Measurements from ENCODE around the gene EFNA2. TPM values are rescaled to one million over a fixed set of nuclear protein-coding genes. Genes with fewer than 3 reads are reported as not detected.
"Not testable (repeated sequence)": the region's sequence is repeated elsewhere in the genome, so short reads cannot be mapped to it uniquely, and the experiment has no call there.

EFNA2 gene
- total RNA-seq, 1 donor from 2014 or later, result not detected

DNA sequence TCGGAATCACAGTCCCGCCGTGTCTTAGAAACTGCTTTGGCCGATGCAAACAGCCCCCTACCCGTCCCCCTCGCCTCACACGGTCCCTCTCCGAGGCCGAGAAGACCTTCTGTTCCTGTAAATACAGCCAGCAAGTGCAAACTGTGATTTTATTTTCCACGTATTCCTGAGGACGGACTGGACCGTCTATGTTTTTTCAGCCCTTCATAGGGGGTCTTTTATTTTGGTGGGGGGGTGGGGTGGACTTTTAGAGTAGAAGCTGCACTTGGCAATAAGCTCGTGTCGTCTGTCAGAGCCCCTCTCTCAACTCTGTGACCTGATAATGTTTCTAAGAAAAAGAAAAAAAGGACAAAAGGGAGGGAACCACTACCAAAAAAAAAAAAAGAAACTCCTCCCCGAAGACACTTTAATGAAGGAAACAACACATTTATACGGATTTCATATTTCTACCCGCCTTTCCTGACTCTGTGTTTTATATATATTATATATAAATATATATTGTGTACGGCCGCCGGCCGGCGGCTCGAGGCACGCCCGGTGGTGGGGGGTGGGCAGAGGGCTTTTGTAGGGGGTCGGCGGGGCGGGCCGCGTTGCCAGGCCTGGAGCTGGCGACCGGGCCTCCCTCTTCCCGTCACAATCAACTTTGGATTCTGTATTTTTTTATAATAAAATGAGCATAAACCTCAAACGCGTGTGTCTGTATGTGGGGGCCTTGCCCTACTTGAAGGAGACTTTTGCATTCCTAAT is 15.2 kb downstream of the EFNA2 start:
- H3K9me3 Mint-ChIP-seq, result no peaks in the 10 kb centered on the region
- intact Hi-C loops (cut with micrococcal nuclease), result no loop called here
- DNase-seq (no peak), ATAC-seq (ENCODE audit: low read depth) (no peak)
- ChIA-PET POLR2A (interaction anchor here (0.6 kb wide), 1 partner anchor 49 kb away, joined by 7 read pairs; no protein-coding TSS in a partner anchor), CTCF (interaction anchor here (0.6 kb wide), 1 partner anchor 45 kb away, joined by 3 read pairs; no protein-coding TSS in a partner anchor)
- no peaks in the 10 kb centered on the region for H3K27me3 Mint-ChIP-seq
- no peak overlapping the region for H3K4me3 Mint-ChIP-seq
- H3K4me1 Mint-ChIP-seq, result peaks cover 2% of the 10 kb centered on the region
- TF ChIP-seq, protein P1, sequence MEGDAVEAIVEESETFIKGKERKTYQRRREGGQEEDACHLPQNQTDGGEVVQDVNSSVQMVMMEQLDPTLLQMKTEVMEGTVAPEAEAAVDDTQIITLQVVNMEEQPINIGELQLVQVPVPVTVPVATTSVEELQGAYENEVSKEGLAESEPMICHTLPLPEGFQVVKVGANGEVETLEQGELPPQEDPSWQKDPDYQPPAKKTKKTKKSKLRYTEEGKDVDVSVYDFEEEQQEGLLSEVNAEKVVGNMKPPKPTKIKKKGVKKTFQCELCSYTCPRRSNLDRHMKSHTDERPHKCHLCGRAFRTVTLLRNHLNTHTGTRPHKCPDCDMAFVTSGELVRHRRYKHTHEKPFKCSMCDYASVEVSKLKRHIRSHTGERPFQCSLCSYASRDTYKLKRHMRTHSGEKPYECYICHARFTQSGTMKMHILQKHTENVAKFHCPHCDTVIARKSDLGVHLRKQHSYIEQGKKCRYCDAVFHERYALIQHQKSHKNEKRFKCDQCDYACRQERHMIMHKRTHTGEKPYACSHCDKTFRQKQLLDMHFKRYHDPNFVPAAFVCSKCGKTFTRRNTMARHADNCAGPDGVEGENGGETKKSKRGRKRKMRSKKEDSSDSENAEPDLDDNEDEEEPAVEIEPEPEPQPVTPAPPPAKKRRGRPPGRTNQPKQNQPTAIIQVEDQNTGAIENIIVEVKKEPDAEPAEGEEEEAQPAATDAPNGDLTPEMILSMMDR (IDR thresholded peaks at IDR 0.05), result no peak
- H3K27ac Mint-ChIP-seq, result no peak overlapping the region
- no peaks in the 10 kb centered on the region for H3K36me3 Mint-ChIP-seq (ENCODE audit: low read depth)

DNA sequence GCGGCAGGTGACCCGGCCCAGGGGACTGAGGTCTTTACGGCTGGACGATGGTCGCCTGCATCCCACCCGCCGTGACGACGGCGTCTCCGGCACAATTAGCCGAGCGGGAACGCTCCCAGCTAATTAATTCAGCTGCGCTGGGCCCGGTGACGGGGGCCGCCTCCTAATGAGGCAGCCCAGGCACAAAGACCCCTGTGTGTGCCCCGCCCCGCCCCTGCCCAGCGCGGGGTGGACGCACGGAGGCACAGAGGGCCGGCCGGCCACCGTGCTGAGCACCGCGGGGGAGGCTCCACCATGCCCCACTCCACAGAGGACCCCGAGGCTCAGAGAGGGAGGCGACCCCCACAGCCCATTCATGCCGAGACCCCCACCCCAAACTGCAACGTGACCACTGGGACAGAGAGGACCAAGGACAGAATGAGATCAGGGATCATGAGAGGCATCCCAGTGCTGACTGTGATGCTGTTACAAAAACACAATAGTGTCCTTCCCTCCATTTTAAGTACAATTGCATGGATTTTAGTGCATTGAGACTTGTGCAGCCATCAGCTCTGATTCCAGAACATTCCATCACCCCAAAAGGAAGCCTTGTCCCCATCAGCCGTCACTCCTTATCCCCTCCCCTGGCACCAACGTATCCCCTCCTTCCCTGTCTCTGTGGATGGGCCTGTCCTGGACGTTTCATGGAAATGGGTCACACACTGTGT is 17.0 kb downstream of the EFNA2 start:
- no peak overlapping the region for H3K27ac Mint-ChIP-seq
- DNase-seq, result no peak
- H3K4me3 Mint-ChIP-seq, result no peak overlapping the region
- TF ChIP-seq, protein P1 (IDR thresholded peaks at IDR 0.05), result no peak
- CTCF ChIA-PET, result no interaction called here
- ATAC-seq (ENCODE audit: low read depth), result no peak
- intact Hi-C loops (cut with micrococcal nuclease), result no loop called here
- POLR2A ChIA-PET, result no interaction called here
- H3K9me3 Mint-ChIP-seq, result no peaks in the 10 kb centered on the region
- H3K4me1 Mint-ChIP-seq, result peaks cover 2% of the 10 kb centered on the region
- H3K36me3 Mint-ChIP-seq (ENCODE audit: low read depth), result no peaks in the 10 kb centered on the region
- H3K27me3 Mint-ChIP-seq, result no peaks in the 10 kb centered on the region

DNA sequence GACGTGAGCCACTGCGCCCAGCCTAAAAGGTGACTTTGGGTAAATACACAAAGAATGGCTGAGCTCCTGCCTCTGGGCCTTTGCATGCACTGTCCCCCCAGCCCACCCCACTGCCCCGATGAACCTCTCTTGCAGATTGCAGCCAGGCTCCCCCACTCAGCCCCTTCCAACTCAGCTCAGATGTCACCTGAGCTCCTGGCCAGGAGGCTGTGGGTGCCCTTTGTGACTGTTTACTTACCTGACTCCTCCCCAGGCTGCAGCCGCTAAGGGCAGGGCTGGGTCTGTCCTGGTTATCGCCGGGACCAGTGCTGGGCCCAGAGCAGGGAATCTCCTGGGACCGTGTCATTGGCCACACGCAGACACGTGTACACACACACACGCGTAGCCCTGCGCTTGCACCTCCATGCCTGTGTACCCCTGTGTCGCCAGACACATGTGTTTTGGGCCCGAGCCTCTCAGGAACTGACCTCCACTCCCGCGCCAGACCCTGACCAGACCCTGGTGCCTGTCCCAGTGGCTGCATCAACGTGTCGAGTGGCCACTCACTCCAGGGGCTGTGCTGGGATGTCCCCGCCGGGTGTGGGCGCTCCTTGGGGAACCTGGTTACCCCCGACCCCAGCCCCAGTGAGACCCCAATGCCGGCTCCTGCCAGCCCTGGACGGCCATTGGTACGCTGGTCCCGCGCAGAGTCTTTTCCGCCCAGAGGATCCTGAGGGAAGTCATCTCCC is 18.7 kb downstream of the EFNA2 start:
- Mint-ChIP-seq H3K27me3 (no peaks in the 10 kb centered on the region), H3K36me3 (ENCODE audit: low read depth) (no peaks in the 10 kb centered on the region), H3K4me3 (no peak overlapping the region), H3K9me3 (no peaks in the 10 kb centered on the region), H3K27ac (no peak overlapping the region), H3K4me1 (peaks cover 2% of the 10 kb centered on the region)
- ChIA-PET POLR2A (no interaction called here), CTCF (no interaction called here)
- TF ChIP-seq, protein P1 (IDR thresholded peaks at IDR 0.05), result no peak
- DNase-seq, result no peak
- no peak for ATAC-seq (ENCODE audit: low read depth)
- intact Hi-C loops (cut with micrococcal nuclease), result no loop called here

DNA sequence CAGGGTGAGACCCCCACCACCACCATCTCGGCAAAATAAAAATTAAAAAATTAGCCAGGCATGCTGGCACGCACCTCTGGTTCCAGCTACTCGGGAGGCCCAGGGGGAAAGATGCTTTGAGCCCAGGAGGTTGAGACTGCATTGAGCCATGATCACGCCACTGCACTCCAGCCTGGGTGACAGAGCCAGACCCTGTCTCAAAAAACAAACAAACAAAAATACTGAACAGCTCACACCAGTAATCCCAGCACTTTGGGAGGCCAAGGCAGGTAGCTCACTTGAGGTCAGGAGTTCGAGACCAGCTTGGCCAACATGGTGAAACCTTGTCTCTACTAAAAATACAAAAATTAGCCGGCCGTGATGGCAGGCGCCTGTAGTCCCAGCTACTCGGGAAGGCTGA is 19.7 kb downstream of the EFNA2 start:
- intact Hi-C loops (cut with micrococcal nuclease); H3K27ac Mint-ChIP-seq; DNase-seq; H3K4me1 Mint-ChIP-seq; H3K4me3 Mint-ChIP-seq; H3K27me3 Mint-ChIP-seq; H3K9me3 Mint-ChIP-seq; ATAC-seq (ENCODE audit: low read depth); H3K36me3 Mint-ChIP-seq (ENCODE audit: low read depth): not testable (repeated sequence)
- ChIA-PET POLR2A (interaction anchor here (0.7 kb wide), 1 partner anchor 566 kb away, joined by 4 read pairs; no protein-coding TSS in a partner anchor), CTCF (interaction anchor here (0.7 kb wide), 1 partner anchor 50 kb away, joined by 3 read pairs; a partner anchor contains a TSS)

DNA sequence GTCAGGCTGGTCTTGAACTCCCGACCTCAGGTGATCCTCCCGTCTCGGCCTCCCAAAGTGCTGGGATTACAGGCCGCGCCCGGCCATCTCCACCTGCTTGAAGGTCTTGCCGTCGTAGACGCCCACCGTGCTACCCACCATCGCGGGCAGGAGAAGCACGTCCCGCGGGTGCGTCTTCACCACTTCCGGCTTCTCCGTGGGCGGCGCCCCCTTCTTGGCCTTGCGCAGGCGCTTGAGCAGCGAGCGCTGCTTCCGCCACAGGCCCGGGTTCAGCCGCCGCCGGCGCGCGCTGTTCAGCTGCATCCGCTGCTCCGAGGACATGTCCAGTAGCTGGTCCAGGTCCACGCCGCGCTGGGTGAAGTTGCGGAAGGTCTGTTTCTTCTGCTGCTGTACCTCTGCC is 21.6 kb downstream of the EFNA2 start:
- DNase-seq (no peak), ATAC-seq (ENCODE audit: low read depth) (no peak)
- Mint-ChIP-seq H3K4me1 (peaks cover 2% of the 10 kb centered on the region), H3K4me3 (no peak overlapping the region), H3K36me3 (ENCODE audit: low read depth) (no peaks in the 10 kb centered on the region), H3K9me3 (no peaks in the 10 kb centered on the region), H3K27ac (no peak overlapping the region), H3K27me3 (no peaks in the 10 kb centered on the region)
- intact Hi-C loops (cut with micrococcal nuclease), result no loop called here
- TF ChIP-seq, protein P1 (IDR thresholded peaks at IDR 0.05), result no peak
- CTCF ChIA-PET, result interaction anchor here (1.0 kb wide), 1 partner anchor 8 kb away, joined by 3 read pairs; no protein-coding TSS in a partner anchor
- POLR2A ChIA-PET, result no interaction called here
